Activated naive CD8-positive, alpha-beta T cell treated with anti-CD3 and anti-CD28 coated beads, Interleukin-2, amount 50 U/mL, for 24 hours (primary cell): ENCODE data around the gene PHLPP2.
"Not testable (repeated sequence)": the region's sequence is repeated elsewhere in the genome, so short reads cannot be mapped to it uniquely, and the experiment has no call there.

ENCODE experiments used
- ATAC-seq: fragments of 150-1000 bp; cut with Tn5 transposase; one replicate; pipeline ENCODE4 v1.10.0; 2021
- DNase-seq: peaks from one replicate; pipeline ENCODE4 v3.0.0; 2021
- H3K27ac Mint-ChIP-seq: one replicate; pipeline ENCODE4 v1.8.0; 2021; ENCODE audit warnings: mild to moderate bottlenecking, mixed read lengths
- H3K27me3 Mint-ChIP-seq: one replicate; pipeline ENCODE4 v1.8.0; 2021; ENCODE audit warnings: mixed read lengths
- H3K36me3 Mint-ChIP-seq: one replicate; pipeline ENCODE4 v1.8.0; 2021; ENCODE audit warnings: low read depth, mixed read lengths
- H3K4me1 Mint-ChIP-seq: one replicate; pipeline ENCODE4 v1.8.0; 2021; ENCODE audit warnings: mixed read lengths
- H3K4me3 Mint-ChIP-seq: one replicate; pipeline ENCODE4 v1.8.0; 2021; ENCODE audit warnings: mild to moderate bottlenecking, moderate library complexity, mixed read lengths
- H3K9me3 Mint-ChIP-seq: one replicate; pipeline ENCODE4 v1.8.0; 2021; ENCODE audit warnings: mixed read lengths

The PHLPP2 gene

GRCh38 chr16:71600822-71601221, 123.7 kb downstream of the PHLPP2 start:
- ATAC-seq, result no peak
- Mint-ChIP-seq H3K4me3 (no peak overlapping the region), H3K36me3 (no peaks in the 10 kb centered on the region), H3K27ac (no peak overlapping the region), H3K4me1 (no peaks in the 10 kb centered on the region), H3K27me3 (peaks cover 17% of the 10 kb centered on the region), H3K9me3 (no peaks in the 10 kb centered on the region)
- no peak for DNase-seq

- not testable (repeated sequence) for H3K4me1 Mint-ChIP-seq, H3K27ac Mint-ChIP-seq, H3K4me3 Mint-ChIP-seq, ATAC-seq, DNase-seq, H3K9me3 Mint-ChIP-seq, H3K36me3 Mint-ChIP-seq
- H3K27me3 Mint-ChIP-seq, result peaks cover 29% of the 10 kb centered on the region
Measured at GRCh38 chr16:71598426-71598825, 126.1 kb downstream of the PHLPP2 start.

- ATAC-seq, H3K4me3 Mint-ChIP-seq, H3K4me1 Mint-ChIP-seq, H3K36me3 Mint-ChIP-seq, H3K27ac Mint-ChIP-seq, DNase-seq, H3K9me3 Mint-ChIP-seq: not testable (repeated sequence)
- peaks cover 43% of the 10 kb centered on the region for H3K27me3 Mint-ChIP-seq
Measured at GRCh38 chr16:71595340-71595826, 129.1 kb downstream of the PHLPP2 start.
